ENCODE measurements around the gene DUSP3. TPM values are rescaled to one million over a fixed set of nuclear protein-coding genes. Genes with fewer than 3 reads are reported as not detected.

DUSP3 gene
- total and polyA plus RNA-seq, 9 donors = 13.4 to 60.4 (median 33.0) TPM

DNA sequence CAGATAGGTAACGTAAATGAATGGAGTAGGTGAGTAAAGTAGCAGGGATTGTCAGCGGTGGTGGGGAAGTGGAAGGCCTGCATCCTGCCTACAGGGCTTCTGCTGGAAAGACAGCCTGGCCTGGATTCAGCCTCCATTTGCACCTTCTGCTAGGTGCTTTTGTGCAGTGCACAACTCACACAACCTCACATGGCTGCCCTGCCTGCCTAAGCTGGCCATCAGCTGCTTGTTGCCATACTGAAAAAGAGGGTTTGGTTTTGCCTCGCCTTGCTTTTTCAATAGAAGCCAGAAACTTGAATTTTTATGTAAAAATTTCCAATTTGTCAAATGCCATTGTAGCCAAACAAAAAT is 56.5 kb downstream of the DUSP3 start:
- Histone ChIP-seq H3K27me3 (no peaks in the 10 kb centered on the region), H3K4me1 (ENCODE audit: insufficient read depth) (no peaks in the 10 kb centered on the region), H3K9me3 (no peaks in the 10 kb centered on the region), H3K36me3 (no peaks in the 10 kb centered on the region), H3K27ac (no peak overlapping the region), H3K4me3 (no peak overlapping the region)
- WGBS, 3 donors = 95 to 98% (median 97%) methylated on average over 3 of the region's 3 CpGs
- DNase-seq = no peak
- intact Hi-C loops (cut with DNase I) = no loop called here
- TF ChIP-seq POLR2A (IDR thresholded peaks at IDR 0.05) (no peak), EP300 (IDR thresholded peaks at IDR 0.05) (no peak)
- TF ChIP-seq, protein P1, sequence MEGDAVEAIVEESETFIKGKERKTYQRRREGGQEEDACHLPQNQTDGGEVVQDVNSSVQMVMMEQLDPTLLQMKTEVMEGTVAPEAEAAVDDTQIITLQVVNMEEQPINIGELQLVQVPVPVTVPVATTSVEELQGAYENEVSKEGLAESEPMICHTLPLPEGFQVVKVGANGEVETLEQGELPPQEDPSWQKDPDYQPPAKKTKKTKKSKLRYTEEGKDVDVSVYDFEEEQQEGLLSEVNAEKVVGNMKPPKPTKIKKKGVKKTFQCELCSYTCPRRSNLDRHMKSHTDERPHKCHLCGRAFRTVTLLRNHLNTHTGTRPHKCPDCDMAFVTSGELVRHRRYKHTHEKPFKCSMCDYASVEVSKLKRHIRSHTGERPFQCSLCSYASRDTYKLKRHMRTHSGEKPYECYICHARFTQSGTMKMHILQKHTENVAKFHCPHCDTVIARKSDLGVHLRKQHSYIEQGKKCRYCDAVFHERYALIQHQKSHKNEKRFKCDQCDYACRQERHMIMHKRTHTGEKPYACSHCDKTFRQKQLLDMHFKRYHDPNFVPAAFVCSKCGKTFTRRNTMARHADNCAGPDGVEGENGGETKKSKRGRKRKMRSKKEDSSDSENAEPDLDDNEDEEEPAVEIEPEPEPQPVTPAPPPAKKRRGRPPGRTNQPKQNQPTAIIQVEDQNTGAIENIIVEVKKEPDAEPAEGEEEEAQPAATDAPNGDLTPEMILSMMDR (IDR thresholded peaks at IDR 0.05) = no peak

DNA sequence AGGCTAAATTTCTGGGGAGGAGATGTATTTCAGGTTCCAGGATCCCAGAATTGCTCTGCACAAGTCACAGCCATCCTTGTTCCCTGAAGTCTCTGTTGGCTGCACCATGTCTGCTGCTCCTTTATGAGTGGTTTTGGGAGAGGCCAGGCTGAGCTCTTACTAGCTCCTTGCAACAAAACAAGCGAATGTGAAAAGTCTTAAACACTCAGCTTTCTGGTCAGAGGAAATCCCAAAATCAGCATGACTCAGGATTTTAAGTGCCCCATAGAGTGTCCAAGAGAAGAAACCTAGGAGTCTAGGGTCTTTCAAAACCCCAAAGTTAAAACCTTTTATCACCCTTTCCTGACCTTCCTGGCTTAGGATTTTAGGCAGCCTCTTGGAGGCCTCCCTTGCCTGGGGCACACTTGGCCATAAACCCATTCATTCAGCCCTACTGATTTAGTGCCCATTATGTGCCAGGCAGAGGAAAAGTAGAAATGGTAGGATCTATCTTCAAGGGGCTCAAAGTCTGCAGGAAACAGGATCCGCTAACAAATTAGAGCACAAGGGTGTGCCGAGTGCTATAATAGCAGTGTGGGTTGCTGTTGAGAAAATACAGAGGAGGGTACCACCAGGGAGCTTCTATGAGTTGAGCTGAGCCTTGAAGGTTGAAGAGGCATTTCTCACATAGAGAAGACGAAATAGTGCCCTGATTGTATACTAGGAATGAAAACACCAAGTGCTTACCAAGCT is 57.1 kb downstream of the DUSP3 start:
- no peaks in the 10 kb centered on the region for H3K27me3 ChIP-seq
- intact Hi-C loops (cut with DNase I) = no loop called here
- H3K4me3 ChIP-seq = no peak overlapping the region
- DNase-seq = no peak
- no peaks in the 10 kb centered on the region for H3K9me3 ChIP-seq
- no peaks in the 10 kb centered on the region for H3K4me1 ChIP-seq (ENCODE audit: insufficient read depth)
- H3K27ac ChIP-seq = no peak overlapping the region
- no peaks in the 10 kb centered on the region for H3K36me3 ChIP-seq
- TF ChIP-seq, protein P1 (IDR thresholded peaks at IDR 0.05) = no peak
- TF ChIP-seq POLR2A (IDR thresholded peaks at IDR 0.05) = no peak
- TF ChIP-seq EP300 (IDR thresholded peaks at IDR 0.05) = no peak
- WGBS, 3 donors = 88 to 94% (median 88%) methylated on average over 4 of the region's 4 CpGs

DNA sequence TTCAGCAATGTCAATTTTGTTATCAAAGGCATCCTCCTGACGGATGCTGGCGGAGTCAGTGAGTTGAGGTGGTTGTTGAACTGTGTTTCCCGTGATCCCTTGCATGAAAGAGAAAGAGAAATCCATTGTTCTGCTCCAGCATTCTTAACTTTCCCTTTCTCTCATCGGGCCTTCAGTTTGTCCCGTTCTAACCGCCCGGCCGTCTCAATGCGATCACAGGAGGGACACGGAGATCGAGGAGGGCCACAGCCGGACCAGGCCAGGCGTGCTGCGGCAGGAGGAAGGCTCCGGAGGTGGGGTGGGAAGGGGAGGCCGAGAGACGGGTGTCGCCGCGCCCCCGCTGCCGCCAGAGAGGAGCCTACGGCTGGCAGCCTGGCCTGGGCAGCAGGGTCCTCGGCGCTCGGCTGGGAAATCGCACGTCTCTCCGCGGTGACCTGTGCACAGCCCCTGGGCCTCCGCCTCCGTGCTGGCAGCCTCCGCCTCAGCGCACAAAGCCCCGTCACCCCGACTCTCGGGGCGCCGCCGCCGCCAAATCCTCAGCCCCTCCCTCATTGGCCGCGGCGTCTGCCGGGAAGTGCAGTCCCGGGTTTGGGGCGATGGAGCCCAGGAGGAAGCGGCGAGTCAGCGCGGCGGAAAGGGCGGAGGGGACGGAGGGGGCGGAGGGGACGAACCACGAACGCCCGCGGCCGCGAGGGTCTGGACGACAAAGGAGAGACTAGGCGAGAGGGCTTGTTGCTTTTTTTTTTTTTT is 58.3 kb downstream of the DUSP3 start:
- H3K4me1 ChIP-seq (ENCODE audit: insufficient read depth) = no peaks in the 10 kb centered on the region
- no peaks in the 10 kb centered on the region for H3K36me3 ChIP-seq
- intact Hi-C loops (cut with DNase I) = no loop called here
- H3K27ac ChIP-seq = peak overlapping the region; percentile 35 to 83
- 1 to 2% (median 1%) methylated on average over 61 to 64 of the region's 64 CpGs for WGBS, 3 donors
- DNase-seq = peak; percentile 66 to 81 (median 75)
- peak overlapping the region; percentile 93 for H3K4me3 ChIP-seq
- TF ChIP-seq, protein P1 (IDR thresholded peaks at IDR 0.05) = no peak
- TF ChIP-seq POLR2A (IDR thresholded peaks at IDR 0.05) = peak; percentile 32
- no peaks in the 10 kb centered on the region for H3K27me3 ChIP-seq
- H3K9me3 ChIP-seq = no peaks in the 10 kb centered on the region

DNA sequence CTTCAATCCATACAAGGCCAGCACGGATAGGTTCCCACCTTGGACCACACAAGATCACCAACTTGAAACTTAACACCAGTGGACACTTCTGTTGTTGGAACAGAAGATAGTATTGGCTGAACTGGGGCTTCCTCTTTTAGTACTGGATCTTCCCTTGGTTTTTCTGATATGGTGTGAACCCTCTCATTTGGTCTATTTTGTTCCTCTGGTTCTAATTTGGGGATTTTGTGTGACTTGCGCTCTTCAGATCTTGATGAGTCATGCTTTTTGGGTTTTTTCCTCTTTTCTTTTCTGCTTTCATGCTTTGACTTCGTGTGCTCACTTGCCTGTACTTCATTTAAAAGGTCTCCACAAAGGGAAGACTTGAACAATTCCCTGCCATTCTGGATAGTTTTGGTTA is 59.2 kb downstream of the DUSP3 start:
- Histone ChIP-seq H3K9me3 (no peaks in the 10 kb centered on the region), H3K4me3 (no peak overlapping the region), H3K27me3 (no peaks in the 10 kb centered on the region), H3K27ac (no peak overlapping the region), H3K4me1 (ENCODE audit: insufficient read depth) (no peaks in the 10 kb centered on the region), H3K36me3 (no peaks in the 10 kb centered on the region)
- WGBS, 3 donors = 75 to 88% (median 82%) methylated on average over 3 of the region's 3 CpGs
- TF ChIP-seq, protein P1 (IDR thresholded peaks at IDR 0.05) = no peak
- TF ChIP-seq POLR2A (IDR thresholded peaks at IDR 0.05) = no peak
- no peak for TF ChIP-seq EP300 (IDR thresholded peaks at IDR 0.05)
- DNase-seq = no peak
- intact Hi-C loops (cut with DNase I) = no loop called here

All from ovary (tissue), 9 donors.